HCT116 (cell line): ENCODE data around the gene RPS6KA2. TPM values are rescaled to one million over a fixed set of nuclear protein-coding genes. Genes with fewer than 3 reads are reported as not detected.

Experiments used
- ATAC-seq: fragments of 200-7000 bp; cut with Tn5 transposase; 2 replicates; pipeline ENCODE4 v1.9.1; 2020; ENCODE audit warnings: mild to moderate bottlenecking, moderate library complexity
- BruUV-seq: library from RNA; stranded (reverse); fragments of 400-500 nt; replicated peaks from 2 replicates; lab custom pipeline; 2021; lab: Mats Ljungman, UMichigan
- CTCF ChIA-PET: fragments of 300-600 bp; sonication (Branson Sonifier 250); formaldehyde crosslinking; loops from one replicate; lab custom pipeline; 2021; ENCODE audit warnings: antibody characterized with exemption; lab: Charles Lee
- POLR2A ChIA-PET: fragments of 300-600, 350-600 bp; sonication (Branson Sonifier 250); formaldehyde crosslinking; loops from one replicate; lab custom pipeline; 2021; ENCODE audit warnings: antibody characterized with exemption; lab: Charles Lee
- RAD21 ChIA-PET, 2 experiments: fragments of 300-600 bp; sonication (Branson Sonifier 250); formaldehyde crosslinking; loops; one replicate each; lab custom pipeline; 2023; ENCODE audit warnings: low total read pairs in 2 of 2; ENCODE audit not compliant: uncharacterized antibody in 2 of 2, unreplicated experiment in 2 of 2, low non-redundant PET in 1 of 2; lab: Charles Lee
- DNase-seq: peaks from one replicate; pipeline ENCODE4 v3.0.0-alpha.2; 2010; ENCODE audit warnings: low read depth, low spot score
- H2AFZ ChIP-seq: fragments of 200-600 bp; shearing (Covaris generic), sonication (generic); 2 replicates; pipeline ENCODE4 v1.6.1; 2017; ENCODE audit warnings: low read depth, mixed run types, mixed read lengths, antibody characterized with exemption, low read length; ENCODE audit not compliant: poor library complexity, severe bottlenecking
- H3K27ac ChIP-seq: 2 replicates; pipeline ENCODE4 v1.5.1; 2012; ENCODE audit warnings: low read depth, low read length
- H3K27me3 ChIP-seq: fragments of 200-600 bp; sonication (generic); 2 replicates; pipeline ENCODE4 v1.6.1; 2016; ENCODE audit warnings: mixed run types, low read length, mixed read lengths; ENCODE audit not compliant: insufficient read depth
- H3K36me3 ChIP-seq, 2 experiments: fragments of 200-500 bp in 1 of 2; fragments of 200-600 bp in 1 of 2; sonication (Bioruptor generic) in 1 of 2; sonication (generic) in 1 of 2; 2 replicates each; pipeline versions ENCODE4 v1.5.1 to v1.6.1; 2014 to 2016; ENCODE audit warnings: low read length in 2 of 2, inconsistent platforms in 1 of 2, mixed read lengths in 1 of 2, mixed run types in 1 of 2; ENCODE audit not compliant: insufficient read depth in 2 of 2, control insufficient read depth in 1 of 2
- H3K4me1 ChIP-seq, 2 experiments: fragments of 200-600 bp in 1 of 2; sonication (generic) in 1 of 2; 2 replicates each; pipeline versions ENCODE4 v1.5.1 to v1.6.1; 2012 to 2017; ENCODE audit warnings: low read length in 2 of 2, inconsistent platforms in 1 of 2, mild to moderate bottlenecking in 1 of 2, mixed read lengths in 1 of 2, mixed run types in 1 of 2, moderate library complexity in 1 of 2; ENCODE audit not compliant: insufficient read depth in 2 of 2, control insufficient read depth in 1 of 2
- H3K4me2 ChIP-seq: fragments of 200-600 bp; sonication (generic); 2 replicates; pipeline ENCODE4 v1.6.1; 2017; ENCODE audit warnings: mixed run types, low read length, mixed read lengths
- H3K4me3 ChIP-seq, 2 experiments: fragments of 200-600 bp in 1 of 2; sonication (generic) in 1 of 2; replicated peaks in 1 of 2; 2 replicates each; pipeline ENCODE4 v1.5.1; 2011 to 2016; ENCODE audit warnings: low read length in 2 of 2, control low read depth in 1 of 2, low read depth in 1 of 2, mild to moderate bottlenecking in 1 of 2, mixed read lengths in 1 of 2, mixed run types in 1 of 2
- H3K79me2 ChIP-seq: fragments of 200-600 bp; sonication (generic); 2 replicates; pipeline ENCODE4 v1.6.1; 2017; ENCODE audit warnings: mild to moderate bottlenecking, mixed run types, low read length, moderate library complexity, mixed read lengths; ENCODE audit not compliant: insufficient read depth
- H3K9ac ChIP-seq: fragments of 200-600 bp; sonication (generic); 2 replicates; pipeline ENCODE4 v1.6.1; 2016; ENCODE audit warnings: low read length, mixed read lengths
- H3K9me2 ChIP-seq: fragments of 200-600 bp; sonication (generic), shearing (Covaris generic); 2 replicates; pipeline ENCODE4 v1.6.1; 2017; ENCODE audit warnings: mixed run types, mild to moderate bottlenecking, moderate library complexity; ENCODE audit not compliant: insufficient read depth
- H3K9me3 ChIP-seq, 2 experiments: fragments of 200-500 bp in 1 of 2; fragments of 200-600 bp in 1 of 2; sonication (Bioruptor generic) in 1 of 2; sonication (generic) in 1 of 2; 2 replicates each; pipeline ENCODE4 v1.6.1; 2014 to 2017; ENCODE audit warnings: low read length in 2 of 2, mixed read lengths in 2 of 2, inconsistent platforms in 1 of 2, low read depth in 1 of 2, mild to moderate bottlenecking in 1 of 2, mixed run types in 1 of 2, moderate library complexity in 1 of 2; ENCODE audit not compliant: control insufficient read depth in 1 of 2, insufficient read depth in 1 of 2
- H4K20me1 ChIP-seq: fragments of 200-600 bp; sonication (generic), shearing (Covaris generic); 2 replicates; pipeline ENCODE4 v1.6.1; 2017; ENCODE audit warnings: mixed run types, mild to moderate bottlenecking, moderate library complexity; ENCODE audit not compliant: insufficient read depth
- EZH2 ChIP-seq: fragments of 200-600 bp; sonication (generic); IDR thresholded peaks from 2 replicates; pipeline ENCODE4 v1.6.1; 2017; ENCODE audit warnings: antibody characterized with exemption, mixed run types
- SP1 ChIP-seq: IDR thresholded peaks from 2 replicates; pipeline ENCODE4 v1.6.1; 2012; ENCODE audit warnings: low read depth
- SRF ChIP-seq: IDR thresholded peaks from 2 replicates; pipeline ENCODE4 v1.6.1; 2012; ENCODE audit warnings: low read depth
- ZNF274 ChIP-seq: fragments of 200-500 bp; sonication (Bioruptor generic); IDR thresholded peaks from 2 replicates; pipeline ENCODE4 v1.6.1; 2014; ENCODE audit warnings: mild to moderate bottlenecking, low read depth, low read length, inconsistent platforms
- intact Hi-C: fragments of 100-400 bp; cut with micrococcal nuclease; formaldehyde crosslinking; loops from 2 replicates; pipeline ENCODE4 v1.10.0; 2022
- total RNA-seq: library from RNA; stranded (reverse); gene quantifications from one replicate; pipeline ENCODE4 v1.2.1, GENCODE V29; 2021; ENCODE audit not compliant: unreplicated experiment
- TF ChIP-seq, protein P1 (sequence below): IDR thresholded peaks from 2 replicates; pipeline ENCODE4 v1.6.1; 2011; ENCODE audit warnings: mild to moderate bottlenecking, low read length, moderate library complexity; ENCODE audit not compliant: insufficient replicate concordance; ENCODE audit errors: extremely low read depth
- TF ChIP-seq, protein P2 (sequence below): IDR thresholded peaks from 2 replicates; pipeline ENCODE4 v1.6.1; 2012
- TF ChIP-seq, protein P3 (sequence below), 3 experiments: fragments of 200-600 bp in 1 of 3; sonication (generic) in 1 of 3; IDR thresholded peaks in 2 of 3; conservative IDR thresholded peaks in 1 of 3; 2 replicates each; pipeline ENCODE4 v1.5.1; 2012 to 2017; ENCODE audit warnings: low read depth in 2 of 3, low read length in 2 of 3, antibody characterized with exemption in 1 of 3, borderline replicate concordance in 1 of 3, control low read depth in 1 of 3, mild to moderate bottlenecking in 1 of 3, mixed read lengths in 1 of 3, mixed run types in 1 of 3, moderate library complexity in 1 of 3; ENCODE audit not compliant: insufficient read depth in 1 of 3
- TF ChIP-seq, protein P4 (sequence below): IDR thresholded peaks from 2 replicates; pipeline ENCODE4 v1.6.1; 2012
- TF ChIP-seq, protein P5 (sequence below): IDR thresholded peaks from 2 replicates; pipeline ENCODE4 v1.6.1; 2012; ENCODE audit warnings: low read depth

The RPS6KA2 gene
- total RNA-seq, 1 experiment from 2014 or later: 8.5 TPM

DNA sequence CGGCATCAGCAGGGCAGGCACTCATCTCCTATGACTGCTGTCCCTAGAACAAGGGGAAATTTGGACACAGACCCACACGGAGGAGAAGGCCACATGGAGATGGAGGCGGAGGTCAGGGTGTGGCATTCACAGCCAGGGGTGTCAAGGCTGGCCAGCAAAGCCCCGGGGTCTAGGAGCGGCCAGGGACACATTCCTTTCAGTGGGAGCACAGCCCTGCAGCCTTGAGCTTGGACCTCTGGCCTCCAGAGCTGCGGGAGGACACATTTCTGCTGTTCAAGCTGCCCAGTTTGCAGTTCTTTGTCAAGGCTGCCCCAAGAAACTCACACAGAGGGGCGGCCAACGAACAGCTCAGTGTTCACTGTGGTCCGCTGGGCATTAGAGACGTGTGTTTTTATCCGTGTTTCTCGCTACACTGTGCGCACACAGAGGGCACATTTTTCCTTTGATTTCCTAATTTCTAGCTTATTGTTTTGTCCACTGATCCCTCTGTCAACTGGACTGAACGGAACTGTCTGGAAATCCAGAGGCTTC, 150.9 kb downstream of the RPS6KA2 start:
- Histone ChIP-seq H3K4me3 (no peak overlapping the region), H3K79me2 (no peaks in the 10 kb centered on the region), H3K4me2 (no peak overlapping the region), H3K9me2 (no peaks in the 10 kb centered on the region), H3K4me1 (no peaks in the 10 kb centered on the region), H3K9me3 (no peaks in the 10 kb centered on the region), H3K27me3 (no peaks in the 10 kb centered on the region), H2AFZ (no peak overlapping the region), H3K36me3 (no peaks in the 10 kb centered on the region), H3K27ac (no peak overlapping the region), H4K20me1 (no peaks in the 10 kb centered on the region), H3K9ac (no peak overlapping the region)
- ChIA-PET POLR2A (no interaction called here), CTCF (no interaction called here), RAD21 (interaction anchor here in 1 of 2 experiments (0.6 kb wide), 1 partner anchor 217 kb away, joined by 3 read pairs; no protein-coding TSS in a partner anchor)
- intact Hi-C loops: no loop called here
- DNase-seq: no peak
- BruUV-seq: no TSS peak
- TF ChIP-seq, protein P1, sequence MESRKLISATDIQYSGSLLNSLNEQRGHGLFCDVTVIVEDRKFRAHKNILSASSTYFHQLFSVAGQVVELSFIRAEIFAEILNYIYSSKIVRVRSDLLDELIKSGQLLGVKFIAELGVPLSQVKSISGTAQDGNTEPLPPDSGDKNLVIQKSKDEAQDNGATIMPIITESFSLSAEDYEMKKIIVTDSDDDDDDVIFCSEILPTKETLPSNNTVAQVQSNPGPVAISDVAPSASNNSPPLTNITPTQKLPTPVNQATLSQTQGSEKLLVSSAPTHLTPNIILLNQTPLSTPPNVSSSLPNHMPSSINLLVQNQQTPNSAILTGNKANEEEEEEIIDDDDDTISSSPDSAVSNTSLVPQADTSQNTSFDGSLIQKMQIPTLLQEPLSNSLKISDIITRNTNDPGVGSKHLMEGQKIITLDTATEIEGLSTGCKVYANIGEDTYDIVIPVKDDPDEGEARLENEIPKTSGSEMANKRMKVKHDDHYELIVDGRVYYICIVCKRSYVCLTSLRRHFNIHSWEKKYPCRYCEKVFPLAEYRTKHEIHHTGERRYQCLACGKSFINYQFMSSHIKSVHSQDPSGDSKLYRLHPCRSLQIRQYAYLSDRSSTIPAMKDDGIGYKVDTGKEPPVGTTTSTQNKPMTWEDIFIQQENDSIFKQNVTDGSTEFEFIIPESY: no peak
- no peak for ATAC-seq

DNA sequence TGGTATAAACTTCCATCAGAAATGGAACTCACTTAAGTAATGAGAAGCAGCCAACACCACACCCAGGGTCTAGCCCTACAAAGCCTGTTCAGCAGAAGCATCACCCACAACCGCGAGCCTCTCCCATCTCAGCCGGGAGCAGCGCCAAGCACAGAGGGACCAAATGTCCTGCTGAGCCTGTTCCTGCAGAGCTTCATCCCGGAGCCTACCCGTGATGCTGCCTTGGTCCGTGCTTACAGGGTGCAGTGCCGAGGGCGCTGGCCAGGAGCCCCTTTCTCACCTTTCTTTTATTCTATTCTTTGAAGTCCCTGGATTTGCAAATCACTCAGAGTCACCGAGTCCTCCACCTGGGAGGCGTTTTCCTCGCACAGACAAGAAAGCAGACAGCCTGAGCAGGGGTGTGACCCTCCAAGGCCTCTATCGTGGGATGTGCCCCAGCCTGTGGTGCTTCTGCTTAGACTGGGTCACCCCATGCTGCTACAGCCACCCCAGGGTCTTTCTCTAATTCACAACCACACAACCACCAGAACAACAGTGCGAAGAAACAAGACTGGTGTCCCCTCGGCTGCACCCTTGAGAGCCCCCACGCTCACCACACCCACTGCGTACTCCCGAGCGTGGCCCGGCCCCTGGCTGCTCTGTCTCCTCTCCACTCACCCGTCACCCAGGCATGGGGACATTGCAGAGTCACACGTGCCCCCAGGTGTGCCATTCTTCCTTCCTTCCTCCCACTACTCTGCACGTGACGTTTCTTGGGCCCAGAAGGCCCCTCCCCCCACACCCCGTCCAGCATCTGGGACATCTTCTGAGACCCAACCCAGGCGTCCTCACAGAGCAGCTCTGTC, 152.1 kb downstream of the RPS6KA2 start:
- no peak for ATAC-seq
- RAD21 ChIA-PET: no interaction called here
- H3K79me2 ChIP-seq: no peaks in the 10 kb centered on the region
- TF ChIP-seq, protein P2, sequence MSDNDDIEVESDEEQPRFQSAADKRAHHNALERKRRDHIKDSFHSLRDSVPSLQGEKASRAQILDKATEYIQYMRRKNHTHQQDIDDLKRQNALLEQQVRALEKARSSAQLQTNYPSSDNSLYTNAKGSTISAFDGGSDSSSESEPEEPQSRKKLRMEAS: no peak
- TF ChIP-seq, protein P3, sequence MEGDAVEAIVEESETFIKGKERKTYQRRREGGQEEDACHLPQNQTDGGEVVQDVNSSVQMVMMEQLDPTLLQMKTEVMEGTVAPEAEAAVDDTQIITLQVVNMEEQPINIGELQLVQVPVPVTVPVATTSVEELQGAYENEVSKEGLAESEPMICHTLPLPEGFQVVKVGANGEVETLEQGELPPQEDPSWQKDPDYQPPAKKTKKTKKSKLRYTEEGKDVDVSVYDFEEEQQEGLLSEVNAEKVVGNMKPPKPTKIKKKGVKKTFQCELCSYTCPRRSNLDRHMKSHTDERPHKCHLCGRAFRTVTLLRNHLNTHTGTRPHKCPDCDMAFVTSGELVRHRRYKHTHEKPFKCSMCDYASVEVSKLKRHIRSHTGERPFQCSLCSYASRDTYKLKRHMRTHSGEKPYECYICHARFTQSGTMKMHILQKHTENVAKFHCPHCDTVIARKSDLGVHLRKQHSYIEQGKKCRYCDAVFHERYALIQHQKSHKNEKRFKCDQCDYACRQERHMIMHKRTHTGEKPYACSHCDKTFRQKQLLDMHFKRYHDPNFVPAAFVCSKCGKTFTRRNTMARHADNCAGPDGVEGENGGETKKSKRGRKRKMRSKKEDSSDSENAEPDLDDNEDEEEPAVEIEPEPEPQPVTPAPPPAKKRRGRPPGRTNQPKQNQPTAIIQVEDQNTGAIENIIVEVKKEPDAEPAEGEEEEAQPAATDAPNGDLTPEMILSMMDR (IDR thresholded peaks at IDR 0.05 in 2 of 3, conservative IDR thresholded peaks at IDR 0.05 in 1 of 3; ENCODE audit: borderline replicate concordance in 1 of 3, insufficient read depth in 1 of 3, low read depth in 2 of 3, low read length in 2 of 3): no peak
- TF ChIP-seq, protein P4, sequence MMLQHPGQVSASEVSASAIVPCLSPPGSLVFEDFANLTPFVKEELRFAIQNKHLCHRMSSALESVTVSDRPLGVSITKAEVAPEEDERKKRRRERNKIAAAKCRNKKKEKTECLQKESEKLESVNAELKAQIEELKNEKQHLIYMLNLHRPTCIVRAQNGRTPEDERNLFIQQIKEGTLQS: no peak
- TF ChIP-seq ZNF274: no peak
- TF ChIP-seq, protein P5, sequence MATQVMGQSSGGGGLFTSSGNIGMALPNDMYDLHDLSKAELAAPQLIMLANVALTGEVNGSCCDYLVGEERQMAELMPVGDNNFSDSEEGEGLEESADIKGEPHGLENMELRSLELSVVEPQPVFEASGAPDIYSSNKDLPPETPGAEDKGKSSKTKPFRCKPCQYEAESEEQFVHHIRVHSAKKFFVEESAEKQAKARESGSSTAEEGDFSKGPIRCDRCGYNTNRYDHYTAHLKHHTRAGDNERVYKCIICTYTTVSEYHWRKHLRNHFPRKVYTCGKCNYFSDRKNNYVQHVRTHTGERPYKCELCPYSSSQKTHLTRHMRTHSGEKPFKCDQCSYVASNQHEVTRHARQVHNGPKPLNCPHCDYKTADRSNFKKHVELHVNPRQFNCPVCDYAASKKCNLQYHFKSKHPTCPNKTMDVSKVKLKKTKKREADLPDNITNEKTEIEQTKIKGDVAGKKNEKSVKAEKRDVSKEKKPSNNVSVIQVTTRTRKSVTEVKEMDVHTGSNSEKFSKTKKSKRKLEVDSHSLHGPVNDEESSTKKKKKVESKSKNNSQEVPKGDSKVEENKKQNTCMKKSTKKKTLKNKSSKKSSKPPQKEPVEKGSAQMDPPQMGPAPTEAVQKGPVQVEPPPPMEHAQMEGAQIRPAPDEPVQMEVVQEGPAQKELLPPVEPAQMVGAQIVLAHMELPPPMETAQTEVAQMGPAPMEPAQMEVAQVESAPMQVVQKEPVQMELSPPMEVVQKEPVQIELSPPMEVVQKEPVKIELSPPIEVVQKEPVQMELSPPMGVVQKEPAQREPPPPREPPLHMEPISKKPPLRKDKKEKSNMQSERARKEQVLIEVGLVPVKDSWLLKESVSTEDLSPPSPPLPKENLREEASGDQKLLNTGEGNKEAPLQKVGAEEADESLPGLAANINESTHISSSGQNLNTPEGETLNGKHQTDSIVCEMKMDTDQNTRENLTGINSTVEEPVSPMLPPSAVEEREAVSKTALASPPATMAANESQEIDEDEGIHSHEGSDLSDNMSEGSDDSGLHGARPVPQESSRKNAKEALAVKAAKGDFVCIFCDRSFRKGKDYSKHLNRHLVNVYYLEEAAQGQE: no peak
- TF ChIP-seq EZH2: no peak
- TF ChIP-seq SP1: no peak
- no peak for TF ChIP-seq SRF

More for the DNA sequence above, 152.1 kb downstream of the RPS6KA2 start:
- Histone ChIP-seq H2AFZ (no peak overlapping the region), H3K4me3 (no peak overlapping the region), H3K27ac (no peak overlapping the region), H3K9me2 (no peaks in the 10 kb centered on the region), H3K9ac (no peak overlapping the region), H3K9me3 (no peaks in the 10 kb centered on the region), H3K27me3 (no peaks in the 10 kb centered on the region), H4K20me1 (no peaks in the 10 kb centered on the region), H3K36me3 (no peaks in the 10 kb centered on the region), H3K4me2 (no peak overlapping the region), H3K4me1 (no peaks in the 10 kb centered on the region)
- ChIA-PET POLR2A (no interaction called here), CTCF (no interaction called here)
- intact Hi-C loops: no loop called here
- no TSS peak for BruUV-seq
- no peak for DNase-seq
